Transverse colon (tissue), 3 donors: ENCODE measurements around the gene PLD4.

ENCODE experiments used
- POLR2A ChIP-seq: fragments of 450-650 bp; IDR thresholded peaks from one replicate; pipeline ENCODE4 v1.6.1; 2016; ENCODE audit warnings: antibody characterized with exemption, mild to moderate bottlenecking, moderate library complexity
- TF ChIP-seq, protein P1 (sequence below), 5 experiments: fragments of 200-600 bp in 3 of 5; fragments of 450-650 bp in 2 of 5; sonication (generic) in 3 of 5; IDR thresholded peaks; 1 replicate in 2 of 5; 2 replicates in 3 of 5; pipeline ENCODE4 v1.5.1; 2016 to 2017; ENCODE audit warnings: antibody characterized with exemption in 5 of 5, inconsistent platforms in 3 of 5, mild to moderate bottlenecking in 2 of 5, moderate library complexity in 1 of 5

DNA sequence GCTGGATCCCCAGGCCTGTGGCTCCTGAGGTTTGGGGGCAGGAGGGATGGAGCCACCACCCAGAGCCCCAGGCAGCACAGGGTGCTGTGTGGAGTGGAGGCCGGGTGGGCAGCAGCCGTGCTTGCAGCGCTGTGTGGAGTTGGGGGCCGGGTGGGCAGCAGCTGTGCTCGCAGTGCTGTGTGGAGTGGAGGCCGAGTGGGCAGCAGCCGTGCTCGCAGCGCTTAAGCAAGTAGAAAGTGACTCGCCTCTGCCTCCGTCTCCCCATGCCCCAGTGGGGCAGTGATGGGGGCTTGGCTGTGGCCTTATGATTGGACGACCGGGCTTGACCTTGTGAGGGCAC is 49.3 kb upstream of the PLD4 start:
- no peak for TF ChIP-seq POLR2A
- TF ChIP-seq, protein P1, sequence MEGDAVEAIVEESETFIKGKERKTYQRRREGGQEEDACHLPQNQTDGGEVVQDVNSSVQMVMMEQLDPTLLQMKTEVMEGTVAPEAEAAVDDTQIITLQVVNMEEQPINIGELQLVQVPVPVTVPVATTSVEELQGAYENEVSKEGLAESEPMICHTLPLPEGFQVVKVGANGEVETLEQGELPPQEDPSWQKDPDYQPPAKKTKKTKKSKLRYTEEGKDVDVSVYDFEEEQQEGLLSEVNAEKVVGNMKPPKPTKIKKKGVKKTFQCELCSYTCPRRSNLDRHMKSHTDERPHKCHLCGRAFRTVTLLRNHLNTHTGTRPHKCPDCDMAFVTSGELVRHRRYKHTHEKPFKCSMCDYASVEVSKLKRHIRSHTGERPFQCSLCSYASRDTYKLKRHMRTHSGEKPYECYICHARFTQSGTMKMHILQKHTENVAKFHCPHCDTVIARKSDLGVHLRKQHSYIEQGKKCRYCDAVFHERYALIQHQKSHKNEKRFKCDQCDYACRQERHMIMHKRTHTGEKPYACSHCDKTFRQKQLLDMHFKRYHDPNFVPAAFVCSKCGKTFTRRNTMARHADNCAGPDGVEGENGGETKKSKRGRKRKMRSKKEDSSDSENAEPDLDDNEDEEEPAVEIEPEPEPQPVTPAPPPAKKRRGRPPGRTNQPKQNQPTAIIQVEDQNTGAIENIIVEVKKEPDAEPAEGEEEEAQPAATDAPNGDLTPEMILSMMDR (IDR thresholded peaks at IDR 0.05): no peak
